K562 (cell line): ENCODE data around the gene DHX32. TPM values are rescaled to one million over a fixed set of nuclear protein-coding genes. Genes with fewer than 3 reads are reported as not detected.
A peak's percentile ranks its signal among the peaks of the same experiment; 100 is the strongest.

ENCODE experiments used
- CBFA2T3 ChIP-seq: fragments of 450-650 bp; IDR thresholded peaks from 2 replicates; pipeline ENCODE4 v1.6.1; 2017
- DNMT1 ChIP-seq: fragments of 450-650 bp; IDR thresholded peaks from 2 replicates; pipeline ENCODE4 v1.6.1; 2016; ENCODE audit warnings: antibody characterized with exemption, mild to moderate bottlenecking
- ERF ChIP-seq: fragments of 450-650 bp; formaldehyde crosslinking; IDR thresholded peaks from 2 replicates; pipeline ENCODE4 v1.4.0; 2020; ENCODE audit warnings: mild to moderate bottlenecking, mixed read lengths
- NFE2 ChIP-seq: IDR thresholded peaks from 2 replicates; pipeline ENCODE4 v1.6.1; 2014; ENCODE audit warnings: antibody characterized with exemption, low read depth
- RBM15 ChIP-seq: fragments of 200-400 bp; formaldehyde crosslinking; IDR thresholded peaks from 2 replicates; pipeline ENCODE4 v1.6.1; 2018; ENCODE audit warnings: mild to moderate bottlenecking, low read length, moderate library complexity; ENCODE audit not compliant: insufficient read depth
- SNAPC5 ChIP-seq: fragments of 250-450 bp; sonication (Bioruptor Pico); IDR thresholded peaks from 2 replicates; pipeline ENCODE4 v1.8.0; 2021; ENCODE audit warnings: moderate library complexity, mild to moderate bottlenecking, inconsistent platforms
- TAL1 ChIP-seq: fragments of 450-650 bp; IDR thresholded peaks from 2 replicates; pipeline ENCODE4 v1.6.1; 2016; ENCODE audit warnings: mild to moderate bottlenecking
- TCF3 ChIP-seq: sonication (generic); formaldehyde crosslinking; IDR thresholded peaks from 2 replicates; pipeline ENCODE4 v1.4.0; 2020; ENCODE audit warnings: mild to moderate bottlenecking, missing genetic modification reagents
- TRIM28 ChIP-seq: fragments of 450-650 bp; IDR thresholded peaks from 2 replicates; pipeline ENCODE4 v1.6.1; 2017
- XRCC5 ChIP-seq: fragments of 200-400 bp; formaldehyde crosslinking; IDR thresholded peaks from 2 replicates; pipeline ENCODE4 v1.6.1; 2017; ENCODE audit warnings: low read depth, mild to moderate bottlenecking, low read length
- ZFP91 ChIP-seq: sonication (generic); formaldehyde crosslinking; IDR thresholded peaks from 2 replicates; pipeline ENCODE4 v1.8.0; 2022; ENCODE audit warnings: mild to moderate bottlenecking, missing genetic modification reagents
- ZNF780A ChIP-seq: fragments of 250-450 bp; sonication (Bioruptor Pico); IDR thresholded peaks from 2 replicates; pipeline ENCODE4 v1.5.0; 2021; ENCODE audit warnings: mild to moderate bottlenecking
- ZNF830 ChIP-seq: fragments of 250-450 bp; sonication (Bioruptor Pico); IDR thresholded peaks from 2 replicates; pipeline ENCODE4 v1.5.0; 2021; ENCODE audit warnings: mild to moderate bottlenecking
- polyA plus RNA-seq, 8 experiments: library from polyadenylated mRNA; depleted of rRNA in 4 of 8; stranded (reverse) in 5 of 8; unstranded in 3 of 8; fragments of >200 nt; fragmentation: Nextera tagmentation in 2 of 8; fragmentation: Illumina TruSeq in 1 of 8; extraction: Ambion mirVana in 2 of 8; extraction: Trizol in 1 of 8; gene quantifications; 2 replicates each; pipeline versions ENCODE4 v1.2.1 to v1.2.3, GENCODE V29; 2011 to 2014; ENCODE audit warnings: inconsistent platforms in 1 of 8, missing spikeins in 1 of 8
- total RNA-seq, 7 experiments: library from RNA; depleted of rRNA in 6 of 7; stranded (reverse); fragments of >200 nt in 6 of 7; fragmentation: Illumina TruSeq in 2 of 7; extraction: Trizol in 2 of 7; gene quantifications; 2 replicates each; pipeline versions ENCODE4 v1.2.1 to v1.2.3, GENCODE V29; 2011 to 2021; ENCODE audit warnings: low replicate concordance in 1 of 7

The DHX32 gene
- total and polyA plus RNA-seq, 9 of the 15 experiments (the other 6 are each of a cell fraction or from before 2014, with no cell fraction given), result 5.8 to 23.5 (median 17.5) TPM

- no peak for TF ChIP-seq ZFP91
- peak; percentile 20; the same call in 1 of the 2 replicates for TF ChIP-seq TAL1
- TF ChIP-seq ZNF780A (CRISPR knock-in tag), result no peak
- TF ChIP-seq SNAPC5, result no peak
- no peak for TF ChIP-seq TRIM28
- TF ChIP-seq XRCC5, result no peak
- TF ChIP-seq TCF3 (CRISPR knock-in tag), result 0 out of 2 replicates have a peak, but pooled peaks have one; percentile 11
- TF ChIP-seq NFE2, result no peak
- peak; percentile 62 for TF ChIP-seq CBFA2T3
- no peak for TF ChIP-seq RBM15
- no peak for TF ChIP-seq ZNF830
- TF ChIP-seq ERF, result no peak
- no peak for TF ChIP-seq DNMT1
Observed at GRCh38 chr10:125815764-125816163, 65.3 kb downstream of the DHX32 start (continued).
